MM.1S (cell line): ENCODE results near the gene PCGF6.

Experiments
- EZH2 ChIP-seq: fragments of 300-600 bp; sonication (generic); optimal IDR thresholded peaks from 2 replicates; pipeline ENCODE3; 2017; ENCODE audit warnings: low read depth, mild to moderate bottlenecking, antibody characterized with exemption, low read length, mixed read lengths
- TF ChIP-seq, protein P1 (sequence below): fragments of 300-600 bp; sonication (generic); IDR thresholded peaks from 2 replicates; pipeline ENCODE4 v1.5.1; 2016; ENCODE audit warnings: antibody characterized with exemption, low read length, mixed read lengths

GRCh38 chr10:103281753-103282152, 69.2 kb downstream of the PCGF6 start:
- TF ChIP-seq EZH2, result no peak
- TF ChIP-seq, protein P1, sequence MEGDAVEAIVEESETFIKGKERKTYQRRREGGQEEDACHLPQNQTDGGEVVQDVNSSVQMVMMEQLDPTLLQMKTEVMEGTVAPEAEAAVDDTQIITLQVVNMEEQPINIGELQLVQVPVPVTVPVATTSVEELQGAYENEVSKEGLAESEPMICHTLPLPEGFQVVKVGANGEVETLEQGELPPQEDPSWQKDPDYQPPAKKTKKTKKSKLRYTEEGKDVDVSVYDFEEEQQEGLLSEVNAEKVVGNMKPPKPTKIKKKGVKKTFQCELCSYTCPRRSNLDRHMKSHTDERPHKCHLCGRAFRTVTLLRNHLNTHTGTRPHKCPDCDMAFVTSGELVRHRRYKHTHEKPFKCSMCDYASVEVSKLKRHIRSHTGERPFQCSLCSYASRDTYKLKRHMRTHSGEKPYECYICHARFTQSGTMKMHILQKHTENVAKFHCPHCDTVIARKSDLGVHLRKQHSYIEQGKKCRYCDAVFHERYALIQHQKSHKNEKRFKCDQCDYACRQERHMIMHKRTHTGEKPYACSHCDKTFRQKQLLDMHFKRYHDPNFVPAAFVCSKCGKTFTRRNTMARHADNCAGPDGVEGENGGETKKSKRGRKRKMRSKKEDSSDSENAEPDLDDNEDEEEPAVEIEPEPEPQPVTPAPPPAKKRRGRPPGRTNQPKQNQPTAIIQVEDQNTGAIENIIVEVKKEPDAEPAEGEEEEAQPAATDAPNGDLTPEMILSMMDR, result no peak
